PC-3 (cell line): ENCODE measurements around the gene TTC22. TPM values are rescaled to one million over a fixed set of nuclear protein-coding genes. Genes with fewer than 3 reads are reported as not detected.
A peak's percentile ranks its signal among the peaks of the same experiment; 100 is the strongest.

Experiments used
- ATAC-seq: fragments of 200-7000 bp; cut with Tn5 transposase; 2 replicates; pipeline ENCODE4 v1.9.1; 2020; ENCODE audit warnings: mild to moderate bottlenecking, moderate library complexity
- BruUV-seq: library from RNA; stranded (reverse); fragments of 400-500 nt; replicated peaks from 2 replicates; lab custom pipeline; 2021; lab: Mats Ljungman, UMichigan
- CTCF ChIA-PET: fragments of 300-600 bp; sonication (Branson Sonifier 250); formaldehyde crosslinking; loops from one replicate; lab custom pipeline; 2022; ENCODE audit warnings: antibody characterized with exemption; lab: Charles Lee
- POLR2A ChIA-PET: fragments of 300-600 bp; sonication (Branson Sonifier 250); formaldehyde crosslinking; loops from one replicate; lab custom pipeline; 2022; ENCODE audit warnings: antibody characterized with exemption; ENCODE audit not compliant: unreplicated experiment; lab: Charles Lee
- DNase-seq: peaks from one replicate; pipeline ENCODE4 v3.0.0-alpha.2; 2015
- H2AFZ ChIP-seq: fragments of 300-600 bp; sonication (generic); 2 replicates; pipeline ENCODE4 v1.6.0; 2016; ENCODE audit warnings: antibody characterized with exemption, low read length
- H3F3A ChIP-seq: fragments of 300-600 bp; sonication (generic); one replicate; pipeline ENCODE4 v1.6.0; 2017; ENCODE audit warnings: antibody characterized with exemption, low read length, control low read depth, mild to moderate bottlenecking; ENCODE audit not compliant: unreplicated experiment
- H3K27ac ChIP-seq: fragments of 300-600 bp; sonication (generic); 2 replicates; pipeline ENCODE4 v1.5.1; 2016; ENCODE audit warnings: mild to moderate bottlenecking, low read length
- H3K27me3 ChIP-seq: fragments of 300-600 bp; sonication (generic); 2 replicates; pipeline ENCODE4 v1.6.1; 2016; ENCODE audit warnings: low read length, mixed read lengths
- H3K36me3 ChIP-seq: fragments of 300-600 bp; sonication (generic); 2 replicates; pipeline ENCODE4 v1.6.1; 2016; ENCODE audit warnings: low read depth, mixed run types, low read length, mixed read lengths
- H3K4me1 ChIP-seq: fragments of 300-600 bp; sonication (generic); 2 replicates; pipeline ENCODE4 v1.5.1; 2016; ENCODE audit warnings: low read length; ENCODE audit not compliant: insufficient read depth
- H3K4me2 ChIP-seq: fragments of 300-600 bp; sonication (generic); 2 replicates; pipeline ENCODE4 v1.6.0; 2016; ENCODE audit warnings: low read length
- H3K4me3 ChIP-seq: fragments of 300-600 bp; sonication (generic); 2 replicates; pipeline ENCODE4 v1.5.1; 2016; ENCODE audit warnings: mild to moderate bottlenecking, low read length, mixed read lengths
- H3K79me2 ChIP-seq: fragments of 300-600 bp; sonication (generic); 2 replicates; pipeline ENCODE4 v1.6.1; 2017; ENCODE audit warnings: low read length, mixed read lengths
- H3K9ac ChIP-seq: fragments of 300-600 bp; sonication (generic); 2 replicates; pipeline ENCODE4 v1.6.0; 2016; ENCODE audit warnings: mild to moderate bottlenecking, low read length
- H3K9me2 ChIP-seq: fragments of 300-600 bp; sonication (generic); replicated peaks from 2 replicates; pipeline ENCODE4 v1.6.1; 2016; ENCODE audit warnings: mixed run types, low read length, mixed read lengths
- H3K9me3 ChIP-seq: fragments of 300-600 bp; sonication (generic); 2 replicates; pipeline ENCODE4 v1.6.1; 2016; ENCODE audit warnings: low read length, mixed read lengths
- H4K20me1 ChIP-seq: fragments of 300-600 bp; sonication (generic); 2 replicates; pipeline ENCODE4 v1.6.1; 2016; ENCODE audit warnings: low read length, mixed read lengths
- EZH2 ChIP-seq: fragments of 300-600 bp; sonication (generic); IDR thresholded peaks from one replicate; pipeline ENCODE4 v1.6.1; 2017; ENCODE audit warnings: antibody characterized with exemption, mild to moderate bottlenecking, low read length; ENCODE audit not compliant: unreplicated experiment
- EZH2phosphoT487 ChIP-seq: fragments of 300-600 bp; sonication (generic); IDR thresholded peaks from 2 replicates; pipeline ENCODE4 v1.6.1; 2018; ENCODE audit warnings: mild to moderate bottlenecking, antibody characterized with exemption, low read length, borderline replicate concordance
- intact Hi-C: fragments of 100-400 bp; cut with micrococcal nuclease; formaldehyde crosslinking; loops from 2 replicates; pipeline ENCODE4 v1.9.0; 2023
- total RNA-seq: library from RNA; depleted of rRNA; stranded (reverse); fragments of >200 nt; gene quantifications from 2 replicates; pipeline ENCODE4 v1.2.3, GENCODE V29; 2014
- TF ChIP-seq, protein P1 (sequence below): fragments of 300-600 bp; sonication (generic); conservative IDR thresholded peaks from 2 replicates; pipeline ENCODE4 v1.5.1; 2017; ENCODE audit warnings: antibody characterized with exemption, low read depth, mild to moderate bottlenecking, low read length

Gene TTC22
- total RNA-seq, 1 experiment from 2014 or later, result 21.8 TPM

DNA sequence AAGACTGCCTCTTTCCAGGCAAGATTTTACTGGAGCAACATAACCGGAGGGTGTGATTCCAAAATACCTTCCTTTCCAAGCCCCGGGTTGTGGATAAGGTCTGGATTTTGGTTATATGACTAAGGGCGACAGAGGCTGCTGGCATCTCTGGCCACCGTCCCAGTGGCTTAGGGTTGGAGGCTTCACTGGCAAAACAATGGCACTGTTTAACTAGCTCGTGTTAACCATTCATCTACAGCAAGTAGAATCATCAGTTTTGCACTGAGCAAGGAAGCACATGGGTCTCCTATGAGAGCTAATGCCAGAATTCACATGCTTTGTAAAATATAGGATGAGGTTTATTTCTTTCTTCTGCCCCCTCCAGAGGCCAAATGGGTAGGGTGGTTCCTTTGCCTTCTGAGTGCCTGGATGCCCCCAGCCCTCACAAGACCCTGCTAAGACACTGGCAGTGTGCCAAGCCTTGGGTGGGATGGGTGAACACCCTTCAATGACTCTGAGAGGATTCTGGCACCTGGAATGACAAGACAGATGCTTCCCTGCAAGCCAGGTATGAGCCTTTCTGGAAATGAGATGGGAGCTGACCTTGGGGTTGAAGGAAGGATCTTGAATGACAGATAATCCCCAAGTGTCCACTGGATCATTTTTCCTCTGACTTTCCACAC is 49.1 kb upstream of the TTC22 start:
- DNase-seq (peak; percentile 84), ATAC-seq (peak; percentile 75)
- peaks cover 62% of the 10 kb centered on the region for H3K36me3 ChIP-seq
- H3K79me2 ChIP-seq, result no peaks in the 10 kb centered on the region
- no peak overlapping the region for H3K4me3 ChIP-seq
- no peaks in the 10 kb centered on the region for H3K9me3 ChIP-seq
- POLR2A ChIA-PET, result interaction anchor here (0.6 kb wide), 2 partner anchors 35 to 54 kb away, joined by 4 to 8 read pairs; no protein-coding TSS in a partner anchor
- intact Hi-C loops, result no loop called here
- no peaks in the 10 kb centered on the region for H3K9me2 ChIP-seq
- no peaks in the 10 kb centered on the region for H4K20me1 ChIP-seq
- H3K4me2 ChIP-seq, result peak overlapping the region; percentile 40; the same call in 1 of the 2 replicates
- no peaks in the 10 kb centered on the region for H3K27me3 ChIP-seq
- no TSS peak for BruUV-seq
- peaks cover 27% of the 10 kb centered on the region for H3K4me1 ChIP-seq
- no peak overlapping the region for H2AFZ ChIP-seq
- H3F3A ChIP-seq, result no peaks in the 10 kb centered on the region
- CTCF ChIA-PET, result interaction anchor here (0.7 to 1.0 kb wide), 3 partner anchors 36 to 95 kb away, joined by 3 to 6 read pairs (median 3); no protein-coding TSS in a partner anchor
- peak overlapping the region; percentile 84 for H3K27ac ChIP-seq
- TF ChIP-seq EZH2 (no peak), EZH2phosphoT487 (no peak)
- TF ChIP-seq, protein P1, sequence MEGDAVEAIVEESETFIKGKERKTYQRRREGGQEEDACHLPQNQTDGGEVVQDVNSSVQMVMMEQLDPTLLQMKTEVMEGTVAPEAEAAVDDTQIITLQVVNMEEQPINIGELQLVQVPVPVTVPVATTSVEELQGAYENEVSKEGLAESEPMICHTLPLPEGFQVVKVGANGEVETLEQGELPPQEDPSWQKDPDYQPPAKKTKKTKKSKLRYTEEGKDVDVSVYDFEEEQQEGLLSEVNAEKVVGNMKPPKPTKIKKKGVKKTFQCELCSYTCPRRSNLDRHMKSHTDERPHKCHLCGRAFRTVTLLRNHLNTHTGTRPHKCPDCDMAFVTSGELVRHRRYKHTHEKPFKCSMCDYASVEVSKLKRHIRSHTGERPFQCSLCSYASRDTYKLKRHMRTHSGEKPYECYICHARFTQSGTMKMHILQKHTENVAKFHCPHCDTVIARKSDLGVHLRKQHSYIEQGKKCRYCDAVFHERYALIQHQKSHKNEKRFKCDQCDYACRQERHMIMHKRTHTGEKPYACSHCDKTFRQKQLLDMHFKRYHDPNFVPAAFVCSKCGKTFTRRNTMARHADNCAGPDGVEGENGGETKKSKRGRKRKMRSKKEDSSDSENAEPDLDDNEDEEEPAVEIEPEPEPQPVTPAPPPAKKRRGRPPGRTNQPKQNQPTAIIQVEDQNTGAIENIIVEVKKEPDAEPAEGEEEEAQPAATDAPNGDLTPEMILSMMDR, result no peak
- H3K9ac ChIP-seq, result peak overlapping the region; percentile 32

DNA sequence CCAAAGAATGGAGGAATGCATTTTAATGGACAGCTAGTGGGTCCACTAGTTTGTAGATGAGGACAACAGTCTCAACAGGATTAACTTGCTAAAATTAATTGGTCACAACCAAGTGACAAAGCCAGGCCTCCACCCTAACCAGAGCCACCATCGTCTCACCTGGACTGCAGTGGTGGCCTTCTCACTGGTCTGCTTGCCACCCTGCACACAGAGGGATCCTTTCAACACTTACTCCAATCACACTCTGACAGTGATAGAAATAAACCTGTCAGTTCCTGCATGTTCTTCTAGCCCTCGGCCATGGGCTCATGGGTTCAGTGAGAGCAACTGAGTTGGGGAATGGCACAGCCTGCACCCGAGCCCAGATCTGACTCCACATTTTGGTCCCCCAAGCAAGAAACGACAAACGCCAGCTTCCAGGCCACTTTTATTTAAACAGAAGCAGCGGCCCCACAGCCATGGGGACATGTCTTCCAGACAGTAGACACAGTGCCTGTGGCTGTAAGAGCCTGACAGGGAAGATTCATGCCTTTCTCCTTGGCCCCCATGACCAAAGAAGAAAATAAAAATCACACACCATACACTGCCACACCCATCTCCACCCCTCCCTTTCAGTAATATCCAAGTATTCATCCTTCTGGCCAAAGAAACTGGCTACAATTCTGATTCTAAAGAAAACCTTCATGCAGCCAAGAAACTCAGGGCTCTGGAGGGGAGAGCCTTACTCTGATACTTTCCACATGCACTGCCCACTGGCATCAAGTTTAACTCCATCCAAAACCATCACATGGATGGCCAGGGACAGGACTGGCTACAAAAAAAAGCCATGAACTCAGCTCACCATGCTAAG is 48.3 kb upstream of the TTC22 start:
- CTCF ChIA-PET, result interaction anchor here (0.7 to 1.0 kb wide), 2 partner anchors 37 to 96 kb away, joined by 3 to 6 read pairs; no protein-coding TSS in a partner anchor
- DNase-seq, result no peak
- no peak; the same call in 1 of the 2 replicates for ATAC-seq
- POLR2A ChIA-PET, result no interaction called here
- no peaks in the 10 kb centered on the region for H3K9me3 ChIP-seq
- intact Hi-C loops, result no loop called here
- no peaks in the 10 kb centered on the region for H3K9me2 ChIP-seq
- H3K9ac ChIP-seq, result no peak overlapping the region
- no peaks in the 10 kb centered on the region for H4K20me1 ChIP-seq
- no peaks in the 10 kb centered on the region for H3F3A ChIP-seq
- H3K27ac ChIP-seq, result peak overlapping the region; percentile 84
- TF ChIP-seq, protein P1, result no peak
- no peak for TF ChIP-seq EZH2phosphoT487
- TF ChIP-seq EZH2, result no peak
- peaks cover 57% of the 10 kb centered on the region for H3K36me3 ChIP-seq
- H3K4me2 ChIP-seq, result 0 out of 2 replicates have a peak overlapping the region, but pooled peaks have one; percentile 40
- H2AFZ ChIP-seq, result no peak overlapping the region
- no peak overlapping the region for H3K4me3 ChIP-seq
- no peaks in the 10 kb centered on the region for H3K79me2 ChIP-seq
- H3K4me1 ChIP-seq, result peaks cover 27% of the 10 kb centered on the region
- no peaks in the 10 kb centered on the region for H3K27me3 ChIP-seq
- TSS peak; percentile 14 for BruUV-seq
